IMR-90 (cell line): ENCODE data around the gene KCNAB2. TPM values are rescaled to one million over a fixed set of nuclear protein-coding genes. Genes with fewer than 3 reads are reported as not detected.

Experiments
- ATAC-seq: fragments of 200-7000 bp; cut with Tn5 transposase; 2 replicates; pipeline ENCODE4 v1.9.1; 2020; ENCODE audit warnings: low read depth, mild to moderate bottlenecking, moderate library complexity
- BruUV-seq: library from RNA; stranded (reverse); fragments of 400-500 nt; replicated peaks from 2 replicates; lab custom pipeline; 2021; lab: Mats Ljungman, UMichigan
- CTCF ChIA-PET: fragments of 300-600 bp; formaldehyde crosslinking; extraction: SDS; loops from one replicate; lab custom pipeline; 2021; ENCODE audit warnings: antibody characterized with exemption; lab: Yijun Ruan, JAX
- POLR2A ChIA-PET: fragments of 300-600 bp; sonication (Branson Sonifier 250); formaldehyde crosslinking; loops from one replicate; lab custom pipeline; 2022; ENCODE audit warnings: antibody characterized with exemption; ENCODE audit not compliant: unreplicated experiment; lab: Charles Lee
- DNase-seq: peaks from one replicate; pipeline ENCODE4 v3.0.0; 2013
- H2AFZ ChIP-seq: replicated peaks from 2 replicates; pipeline ENCODE3; 2013; ENCODE audit warnings: low read length, mild to moderate bottlenecking; ENCODE audit not compliant: poor library complexity
- H2AK5ac ChIP-seq: 2 replicates; pipeline ENCODE4 v1.6.1; 2013; ENCODE audit warnings: low read depth, low read length, inconsistent platforms
- H2AK9ac ChIP-seq: replicated peaks from 2 replicates; pipeline ENCODE3; 2013; ENCODE audit warnings: mild to moderate bottlenecking, low read depth, low read length, moderate library complexity; ENCODE audit not compliant: poor library complexity
- H2BK120ac ChIP-seq: 2 replicates; pipeline ENCODE4 v1.6.1; 2013; ENCODE audit warnings: low read depth, low read length, inconsistent platforms
- H2BK15ac ChIP-seq: 3 replicates; pipeline ENCODE4 v1.6.1; 2013; ENCODE audit warnings: low read depth, low read length, inconsistent platforms
- H2BK20ac ChIP-seq: 2 replicates; pipeline ENCODE4 v1.6.1; 2013; ENCODE audit warnings: low read depth, mild to moderate bottlenecking, inconsistent platforms, low read length, moderate library complexity
- H2BK5ac ChIP-seq: 2 replicates; pipeline ENCODE4 v1.6.1; 2013; ENCODE audit warnings: mild to moderate bottlenecking, low read depth, low read length, inconsistent platforms; ENCODE audit not compliant: poor library complexity, severe bottlenecking
- H3K14ac ChIP-seq: replicated peaks from 2 replicates; pipeline ENCODE4 v1.6.1; 2013; ENCODE audit warnings: low read depth, low read length, inconsistent platforms
- H3K18ac ChIP-seq: 2 replicates; pipeline ENCODE4 v1.6.1; 2013; ENCODE audit warnings: low read depth, low read length, control low read depth
- H3K23ac ChIP-seq: 2 replicates; pipeline ENCODE4 v1.6.1; 2013; ENCODE audit warnings: low read depth, low read length, inconsistent platforms
- H3K27ac ChIP-seq: 2 replicates; pipeline ENCODE4 v1.5.1; 2013; ENCODE audit warnings: mild to moderate bottlenecking, control low read depth, low read length; ENCODE audit not compliant: insufficient read depth
- H3K27me3 ChIP-seq: 2 replicates; pipeline ENCODE4 v1.6.1; 2013; ENCODE audit warnings: low read length; ENCODE audit not compliant: control insufficient read depth, insufficient read depth
- H3K36me3 ChIP-seq: 2 replicates; pipeline ENCODE4 v1.6.1; 2013; ENCODE audit warnings: low read length, mixed read lengths; ENCODE audit not compliant: control insufficient read depth, insufficient read depth
- H3K4ac ChIP-seq: 2 replicates; pipeline ENCODE4 v1.6.1; 2013; ENCODE audit warnings: low read depth, low read length, inconsistent platforms
- H3K4me1 ChIP-seq: 2 replicates; pipeline ENCODE4 v1.6.1; 2013; ENCODE audit warnings: low read length, mixed read lengths; ENCODE audit not compliant: control insufficient read depth, insufficient read depth
- H3K4me2 ChIP-seq: 2 replicates; pipeline ENCODE4 v1.6.1; 2013; ENCODE audit warnings: low read depth, mild to moderate bottlenecking, control low read depth, low read length, moderate library complexity
- H3K4me3 ChIP-seq: 2 replicates; pipeline ENCODE4 v1.5.1; 2013; ENCODE audit warnings: low read depth, mild to moderate bottlenecking, control low read depth, low read length, moderate library complexity; ENCODE audit not compliant: insufficient read depth
- H3K56ac ChIP-seq: 2 replicates; pipeline ENCODE4 v1.6.1; 2013; ENCODE audit warnings: low read length, inconsistent platforms; ENCODE audit not compliant: insufficient read depth; ENCODE audit errors: extremely low read depth
- H3K79me1 ChIP-seq, 2 experiments: 2 replicates each; pipeline ENCODE4 v1.6.1; 2013; ENCODE audit warnings: low read length in 2 of 2, inconsistent platforms in 1 of 2, low read depth in 1 of 2
- H3K9ac ChIP-seq: 2 replicates; pipeline ENCODE4 v1.6.1; 2013; ENCODE audit warnings: low read depth, low read length, control low read depth
- H3K9me1 ChIP-seq: 2 replicates; pipeline ENCODE4 v1.6.1; 2013; ENCODE audit warnings: low read length, inconsistent platforms; ENCODE audit not compliant: insufficient read depth
- H3K9me3 ChIP-seq: 2 replicates; pipeline ENCODE4 v1.6.1; 2013; ENCODE audit warnings: low read length; ENCODE audit not compliant: control insufficient read depth, insufficient read depth
- H4K20me1 ChIP-seq: 2 replicates; pipeline ENCODE4 v1.6.1; 2013; ENCODE audit warnings: low read length, inconsistent platforms; ENCODE audit not compliant: insufficient read depth
- H4K5ac ChIP-seq: 2 replicates; pipeline ENCODE4 v1.6.1; 2013; ENCODE audit warnings: mild to moderate bottlenecking, low read depth, low read length, control low read depth
- H4K8ac ChIP-seq, 2 experiments: 2 replicates each; pipeline ENCODE4 v1.6.1; 2013; ENCODE audit warnings: low read depth in 2 of 2, low read length in 2 of 2, control low read depth in 1 of 2, inconsistent platforms in 1 of 2
- H4K91ac ChIP-seq: 2 replicates; pipeline ENCODE4 v1.6.1; 2013; ENCODE audit warnings: low read depth, low read length, inconsistent platforms; ENCODE audit not compliant: insufficient read depth
- BHLHE40 ChIP-seq: fragments of 150-350 bp; IDR thresholded peaks from 2 replicates; pipeline ENCODE4 v1.6.1; 2016; ENCODE audit warnings: mild to moderate bottlenecking, low read depth, low read length
- CEBPB ChIP-seq: IDR thresholded peaks from 2 replicates; pipeline ENCODE4 v1.6.1; 2012; ENCODE audit warnings: low read depth, low read length, improper control_type of control experiment
- CHD1 ChIP-seq: IDR thresholded peaks from 2 replicates; pipeline ENCODE4 v1.6.1; 2012; ENCODE audit warnings: low read depth, low read length, improper control_type of control experiment
- FOS ChIP-seq: fragments of 150-350 bp; IDR thresholded peaks from 2 replicates; pipeline ENCODE4 v1.6.1; 2016; ENCODE audit warnings: low read depth, low read length
- MAFK ChIP-seq: IDR thresholded peaks from 2 replicates; pipeline ENCODE4 v1.6.1; 2012; ENCODE audit warnings: low read depth, low read length, improper control_type of control experiment
- MAZ ChIP-seq: IDR thresholded peaks from 2 replicates; pipeline ENCODE4 v1.6.1; 2012; ENCODE audit warnings: low read depth, mild to moderate bottlenecking, low read length, improper control_type of control experiment, moderate library complexity, borderline replicate concordance
- MXI1 ChIP-seq: IDR thresholded peaks from 2 replicates; pipeline ENCODE4 v1.6.1; 2012; ENCODE audit warnings: low read depth, mild to moderate bottlenecking, low read length, moderate library complexity, borderline replicate concordance
- NFE2L2 ChIP-seq: fragments of 150-350 bp; IDR thresholded peaks from 2 replicates; pipeline ENCODE4 v1.6.1; 2016; ENCODE audit warnings: low read depth, mild to moderate bottlenecking, low read length
- POLR2A ChIP-seq: IDR thresholded peaks from 2 replicates; pipeline ENCODE4 v1.6.1; 2012; ENCODE audit warnings: mild to moderate bottlenecking, low read depth, low read length
- RAD21 ChIP-seq: IDR thresholded peaks from 2 replicates; pipeline ENCODE4 v1.6.1; 2012; ENCODE audit warnings: low read length, improper control_type of control experiment
- RCOR1 ChIP-seq: IDR thresholded peaks from 2 replicates; pipeline ENCODE4 v1.6.1; 2012; ENCODE audit warnings: mild to moderate bottlenecking, low read length, improper control_type of control experiment; ENCODE audit not compliant: insufficient replicate concordance
- RFX5 ChIP-seq: IDR thresholded peaks from 2 replicates; pipeline ENCODE4 v1.8.0; 2012; ENCODE audit warnings: low read depth, mild to moderate bottlenecking, low read length, moderate library complexity
- SMC3 ChIP-seq: fragments of 150-350 bp; IDR thresholded peaks from 2 replicates; pipeline ENCODE4 v1.6.1; 2016; ENCODE audit warnings: low read depth, mild to moderate bottlenecking, antibody characterized with exemption, low read length, moderate library complexity
- WGBS, 2 experiments: methylation state at CpG; one replicate each; pipeline versions ENCODE4 v1.1.5 to v1.1.7; 2013; ENCODE audit warnings: missing lambda C conversion rate in 2 of 2; ENCODE audit not compliant: insufficient read length in 1 of 2; ENCODE audit errors: extremely low coverage in 2 of 2; 5-methylcytosine and 5-hydroxymethylcytosine counted together
- dilution Hi-C: fragments of 300-500 bp; cut with HindIII; formaldehyde crosslinking; loops from one replicate; pipeline ENCODE4 v1.14.3; 2018; ENCODE audit warnings: low sequenced_read_pairs; ENCODE audit not compliant: unreplicated experiment
- in situ Hi-C: fragments of 300-500 bp; cut with MboI; formaldehyde crosslinking; loops from 3 replicates; pipeline ENCODE4 v1.14.3; 2019; ENCODE audit warnings: low sequenced_read_pairs, inconsistent platforms, mixed read lengths
- intact Hi-C: fragments of 100-400 bp; cut with micrococcal nuclease; formaldehyde crosslinking; loops from 2 replicates; pipeline ENCODE4 v1.10.0; 2022
- polyA plus RNA-seq, 3 experiments: library from polyadenylated mRNA; depleted of rRNA; stranded (reverse); fragments of >200 nt; gene quantifications; 2 replicates each; pipeline ENCODE4 v1.2.3, GENCODE V29; 2012; ENCODE audit warnings: low replicate concordance in 1 of 3
- total RNA-seq: library from RNA; depleted of rRNA; stranded (reverse); fragments of >200 nt; gene quantifications from 2 replicates; pipeline ENCODE4 v1.2.3, GENCODE V29; 2012
- TF ChIP-seq, protein P1 (sequence below): fragments of 150-350 bp; IDR thresholded peaks from 2 replicates; pipeline ENCODE4 v1.6.1; 2017; ENCODE audit warnings: mild to moderate bottlenecking, antibody characterized with exemption, low read length, low read depth
- TF ChIP-seq, protein P2 (sequence below): conservative IDR thresholded peaks from 2 replicates; pipeline ENCODE4 v1.5.1; 2012; ENCODE audit warnings: mild to moderate bottlenecking, low read depth, low read length, improper control_type of control experiment
- TF ChIP-seq, protein P3 (sequence below): fragments of 150-350 bp; IDR thresholded peaks from 2 replicates; pipeline ENCODE4 v1.6.1; 2016; ENCODE audit warnings: low read depth, mild to moderate bottlenecking, low read length, moderate library complexity, borderline replicate concordance

Gene KCNAB2
- total and polyA plus RNA-seq, 2 of the 4 experiments (the other 2 are of a cell fraction): 1.3 to 4.2 TPM

GRCh38 chr1:6053206-6053546 lies 7.5 kb downstream of the KCNAB2 start:
- ChIA-PET CTCF (interaction anchor here (0.6 kb wide), 2 partner anchors 9 to 192 kb away, joined by 3 read pairs; no protein-coding TSS in a partner anchor), POLR2A (interaction anchor here (0.5 kb wide), 1 partner anchor 162 kb away, joined by 15 read pairs; no protein-coding TSS in a partner anchor)
- no peak overlapping the region for H3K9ac ChIP-seq
- H3K9me1 ChIP-seq: no peaks in the 10 kb centered on the region
- WGBS, 2 experiments: 18% methylated on average over 5 of the region's 8 CpGs; no CpG with 5 or more reads in 1 of the 2 experiments
- BruUV-seq: no TSS peak
- no peak overlapping the region for H2AFZ ChIP-seq
- dilution Hi-C loops: no loop called here
- peaks cover 6% of the 10 kb centered on the region; the same call in 1 of the 2 replicates for H3K27me3 ChIP-seq
- no peak overlapping the region for H2BK20ac ChIP-seq
- H4K5ac ChIP-seq: no peak overlapping the region
- H3K4ac ChIP-seq: no peak overlapping the region
- H2BK5ac ChIP-seq: no peak overlapping the region
- H3K56ac ChIP-seq: no peak overlapping the region
- intact Hi-C loops: loop anchor here (1.0 to 5.0 kb wide), 3 partner anchors 119 to 192 kb away; no protein-coding TSS in a partner anchor
- H4K8ac ChIP-seq: no peak overlapping the region
- no peak overlapping the region for H3K14ac ChIP-seq
- no peak overlapping the region for H3K27ac ChIP-seq
- ATAC-seq (no peak), DNase-seq (no peak)
- no peak for TF ChIP-seq RFX5
- no peak for TF ChIP-seq MAZ
- no peak for TF ChIP-seq SMC3
- TF ChIP-seq CEBPB: no peak
- no peak for TF ChIP-seq BHLHE40
- TF ChIP-seq CHD1: no peak
- TF ChIP-seq MAFK: no peak
- TF ChIP-seq, protein P1, sequence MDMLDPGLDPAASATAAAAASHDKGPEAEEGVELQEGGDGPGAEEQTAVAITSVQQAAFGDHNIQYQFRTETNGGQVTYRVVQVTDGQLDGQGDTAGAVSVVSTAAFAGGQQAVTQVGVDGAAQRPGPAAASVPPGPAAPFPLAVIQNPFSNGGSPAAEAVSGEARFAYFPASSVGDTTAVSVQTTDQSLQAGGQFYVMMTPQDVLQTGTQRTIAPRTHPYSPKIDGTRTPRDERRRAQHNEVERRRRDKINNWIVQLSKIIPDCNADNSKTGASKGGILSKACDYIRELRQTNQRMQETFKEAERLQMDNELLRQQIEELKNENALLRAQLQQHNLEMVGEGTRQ: no peak
- TF ChIP-seq POLR2A: no peak
- TF ChIP-seq, protein P2, sequence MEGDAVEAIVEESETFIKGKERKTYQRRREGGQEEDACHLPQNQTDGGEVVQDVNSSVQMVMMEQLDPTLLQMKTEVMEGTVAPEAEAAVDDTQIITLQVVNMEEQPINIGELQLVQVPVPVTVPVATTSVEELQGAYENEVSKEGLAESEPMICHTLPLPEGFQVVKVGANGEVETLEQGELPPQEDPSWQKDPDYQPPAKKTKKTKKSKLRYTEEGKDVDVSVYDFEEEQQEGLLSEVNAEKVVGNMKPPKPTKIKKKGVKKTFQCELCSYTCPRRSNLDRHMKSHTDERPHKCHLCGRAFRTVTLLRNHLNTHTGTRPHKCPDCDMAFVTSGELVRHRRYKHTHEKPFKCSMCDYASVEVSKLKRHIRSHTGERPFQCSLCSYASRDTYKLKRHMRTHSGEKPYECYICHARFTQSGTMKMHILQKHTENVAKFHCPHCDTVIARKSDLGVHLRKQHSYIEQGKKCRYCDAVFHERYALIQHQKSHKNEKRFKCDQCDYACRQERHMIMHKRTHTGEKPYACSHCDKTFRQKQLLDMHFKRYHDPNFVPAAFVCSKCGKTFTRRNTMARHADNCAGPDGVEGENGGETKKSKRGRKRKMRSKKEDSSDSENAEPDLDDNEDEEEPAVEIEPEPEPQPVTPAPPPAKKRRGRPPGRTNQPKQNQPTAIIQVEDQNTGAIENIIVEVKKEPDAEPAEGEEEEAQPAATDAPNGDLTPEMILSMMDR: no peak
- no peak for TF ChIP-seq RCOR1
- no peak for TF ChIP-seq RAD21
- TF ChIP-seq, protein P3, sequence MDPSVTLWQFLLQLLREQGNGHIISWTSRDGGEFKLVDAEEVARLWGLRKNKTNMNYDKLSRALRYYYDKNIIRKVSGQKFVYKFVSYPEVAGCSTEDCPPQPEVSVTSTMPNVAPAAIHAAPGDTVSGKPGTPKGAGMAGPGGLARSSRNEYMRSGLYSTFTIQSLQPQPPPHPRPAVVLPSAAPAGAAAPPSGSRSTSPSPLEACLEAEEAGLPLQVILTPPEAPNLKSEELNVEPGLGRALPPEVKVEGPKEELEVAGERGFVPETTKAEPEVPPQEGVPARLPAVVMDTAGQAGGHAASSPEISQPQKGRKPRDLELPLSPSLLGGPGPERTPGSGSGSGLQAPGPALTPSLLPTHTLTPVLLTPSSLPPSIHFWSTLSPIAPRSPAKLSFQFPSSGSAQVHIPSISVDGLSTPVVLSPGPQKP: no peak
- no peak for TF ChIP-seq MXI1
- no peak for TF ChIP-seq FOS
- TF ChIP-seq NFE2L2: no peak
- H3K4me3 ChIP-seq: no peak overlapping the region
- H3K79me1 ChIP-seq: no peaks in the 10 kb centered on the region
- no peak overlapping the region for H3K23ac ChIP-seq
- H3K4me1 ChIP-seq: no peaks in the 10 kb centered on the region
- H3K9me3 ChIP-seq: no peaks in the 10 kb centered on the region
- H4K20me1 ChIP-seq: peaks cover 6% of the 10 kb centered on the region; the same call in 1 of the 2 replicates
- H4K91ac ChIP-seq: no peak overlapping the region
- H2AK5ac ChIP-seq: no peak overlapping the region
- in situ Hi-C loops: no loop called here
- no peaks in the 10 kb centered on the region for H3K36me3 ChIP-seq
- H3K18ac ChIP-seq: no peak overlapping the region
- no peak overlapping the region for H3K4me2 ChIP-seq
- no peak overlapping the region for H2BK120ac ChIP-seq
- H2AK9ac ChIP-seq: no peak overlapping the region
- no peak overlapping the region for H2BK15ac ChIP-seq
